GM08714 (cell line): ENCODE measurements around the gene STAC2.

Source experiments
- H3K4me3 ChIP-seq: fragments of 200-500 bp; sonication (Bioruptor generic); 2 replicates; pipeline ENCODE4 v1.5.1; 2014; ENCODE audit warnings: mild to moderate bottlenecking, low read length, inconsistent platforms
- ZNF274 ChIP-seq: IDR thresholded peaks from 2 replicates; pipeline ENCODE4 v1.6.1; 2012; ENCODE audit warnings: mild to moderate bottlenecking, low read depth, low read length

STAC2 gene

DNA sequence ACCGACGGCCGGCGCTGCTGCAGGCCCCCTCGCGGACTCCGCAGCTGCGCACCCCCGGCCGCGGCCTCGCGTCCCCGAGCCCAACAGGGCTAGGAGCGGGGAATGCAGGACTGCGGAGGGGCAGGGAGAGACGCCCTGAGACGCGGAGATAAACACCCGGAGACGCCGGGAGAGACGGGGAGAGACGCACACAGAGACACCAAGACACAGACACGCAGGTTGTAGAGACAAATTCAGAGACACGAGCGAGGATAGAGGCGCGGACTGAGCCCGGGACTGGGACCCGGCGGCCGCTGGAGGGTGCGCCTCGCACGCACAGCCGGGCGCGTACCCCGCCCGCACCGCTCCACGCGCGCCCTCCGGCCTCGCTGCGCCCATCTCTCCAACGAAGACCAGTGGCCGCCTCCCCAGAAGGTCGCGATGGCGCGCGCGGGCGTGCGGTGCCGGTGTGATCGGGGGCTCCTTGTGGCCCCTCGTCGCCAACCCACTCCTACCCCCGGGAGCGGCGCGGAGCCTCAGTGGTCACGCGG is 902 bp downstream of the STAC2 start:
- no peak for TF ChIP-seq ZNF274
- H3K4me3 ChIP-seq = no peak overlapping the region

DNA sequence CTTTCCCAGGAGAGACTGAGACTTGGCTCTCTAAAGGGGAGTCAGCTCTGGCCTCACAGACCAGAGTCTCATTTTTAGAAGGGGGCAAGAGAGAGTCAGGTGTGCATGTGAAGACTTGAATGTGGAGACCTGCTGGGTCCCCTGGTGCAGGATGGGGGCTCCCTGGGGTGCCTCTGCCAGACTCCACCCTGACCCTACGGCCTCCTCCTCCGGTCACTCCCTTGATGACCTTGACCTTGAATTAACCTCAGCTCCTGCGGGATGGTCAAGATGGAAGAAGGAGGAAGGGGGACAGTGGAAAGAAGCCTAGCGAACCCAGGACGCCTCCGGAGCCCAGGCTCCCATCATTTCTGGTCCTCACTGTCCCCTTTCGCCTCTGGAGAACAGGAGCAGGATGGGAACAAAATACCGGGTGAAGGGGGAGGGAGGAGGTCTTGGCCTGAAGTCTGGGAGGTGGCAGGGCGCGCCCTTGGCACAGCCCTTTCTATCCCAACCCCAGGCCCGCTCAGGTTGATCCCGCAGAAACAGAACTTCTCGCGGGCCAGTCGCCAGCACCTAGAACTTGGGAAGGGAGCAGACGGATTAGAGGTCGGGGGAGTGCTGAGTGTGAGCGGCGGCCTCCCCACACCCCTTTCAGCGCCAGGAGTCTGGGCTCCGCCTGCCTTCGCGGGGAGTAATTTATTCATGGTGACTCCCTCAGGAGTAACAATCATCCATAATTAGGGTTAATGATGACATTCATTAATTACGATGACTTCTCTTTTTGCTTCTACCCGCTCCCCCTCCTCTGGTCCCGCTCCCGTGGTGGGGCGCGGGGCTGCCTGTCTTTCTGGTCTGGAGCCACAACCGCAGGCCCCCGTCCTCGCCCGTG is 1.6 kb downstream of the STAC2 start:
- TF ChIP-seq ZNF274 = no peak
- no peak overlapping the region for H3K4me3 ChIP-seq

DNA sequence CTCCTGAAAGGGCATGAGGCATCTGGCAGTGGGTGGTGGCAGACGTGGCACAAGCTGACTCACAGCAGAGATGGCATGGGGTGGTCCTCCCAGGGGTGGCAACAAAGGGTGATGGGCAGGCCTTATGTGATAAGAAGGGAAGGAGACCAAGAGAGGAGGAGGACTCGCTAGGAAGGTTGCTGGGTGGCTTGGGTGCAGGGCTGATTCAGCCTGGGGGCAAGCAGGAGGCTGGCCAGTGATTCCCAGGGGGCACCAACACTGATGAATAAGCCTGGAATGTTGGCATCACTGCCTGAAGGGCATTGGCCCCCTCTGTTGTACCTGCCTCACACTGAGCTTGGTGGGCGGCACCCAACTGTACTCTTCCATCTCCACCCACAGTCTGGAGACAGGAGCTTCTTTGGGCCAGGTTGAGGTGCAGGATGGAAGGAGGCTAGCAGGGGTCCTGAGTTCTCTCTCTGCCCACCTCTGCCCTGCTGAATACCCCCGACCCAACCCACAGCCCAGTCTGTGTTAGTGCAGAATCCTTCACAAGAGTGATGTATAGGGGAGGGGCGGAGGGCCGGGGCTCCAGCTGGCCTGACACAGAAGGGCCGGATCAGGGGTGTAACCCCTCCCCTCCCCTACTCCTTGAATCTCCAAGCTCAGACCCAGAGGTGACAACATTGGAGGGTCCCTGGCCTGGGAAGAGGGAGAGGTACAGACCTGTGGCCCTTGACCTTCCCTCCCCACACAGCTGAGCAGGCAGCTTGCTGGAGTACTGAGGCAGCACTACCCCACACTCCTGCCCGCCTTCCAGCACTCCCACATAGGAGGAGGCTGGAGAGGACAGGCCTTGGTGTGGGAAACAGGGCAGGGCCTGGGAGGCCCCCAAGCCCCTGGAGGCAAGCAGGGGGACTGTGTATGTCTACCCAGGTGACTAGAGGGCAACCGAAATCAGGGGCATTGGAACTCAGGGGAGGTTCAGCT is 2.6 kb downstream of the STAC2 start:
- H3K4me3 ChIP-seq = no peak overlapping the region
- TF ChIP-seq ZNF274 = no peak

DNA sequence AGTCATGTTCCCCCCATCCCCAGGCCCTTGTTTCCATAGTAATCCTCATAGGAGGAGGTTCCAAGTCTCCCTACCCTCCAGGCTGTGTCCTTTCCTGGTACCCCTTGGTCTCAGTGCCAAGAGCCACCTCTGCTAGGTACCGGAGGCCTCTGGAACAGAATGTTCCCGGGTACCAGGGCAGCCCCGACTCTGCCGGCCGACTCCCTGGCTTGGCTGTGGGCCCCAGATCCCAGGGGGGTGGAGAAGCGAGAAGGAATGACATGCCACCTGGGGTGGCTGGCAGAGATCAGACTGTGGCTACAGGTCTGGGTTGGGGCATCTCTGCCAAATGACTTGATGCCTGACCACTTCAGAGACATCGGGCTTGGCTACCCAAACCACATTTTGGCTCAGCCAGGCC is 3.6 kb downstream of the STAC2 start:
- TF ChIP-seq ZNF274 = no peak
- no peak overlapping the region for H3K4me3 ChIP-seq

DNA sequence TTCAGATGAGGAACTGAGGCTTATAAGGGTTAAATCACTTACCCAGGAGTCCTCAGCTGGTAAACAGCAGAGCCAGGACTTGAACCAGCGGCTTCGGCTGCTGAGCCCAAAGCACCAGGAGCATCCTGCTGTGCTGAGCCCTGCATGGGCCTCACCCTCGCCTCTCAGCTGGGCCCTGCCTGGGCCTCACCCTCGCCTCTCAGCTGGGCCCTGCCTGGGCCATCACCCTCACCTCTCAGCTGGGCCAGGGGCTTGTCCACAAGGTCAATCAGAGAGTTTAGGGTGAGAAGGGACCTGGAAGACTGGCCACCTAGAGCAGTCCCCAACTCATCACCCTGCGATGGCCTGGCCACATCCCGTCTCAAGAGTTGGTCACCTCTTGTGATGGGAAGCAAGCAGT is 4.2 kb downstream of the STAC2 start:
- TF ChIP-seq ZNF274 = no peak
- no peak overlapping the region for H3K4me3 ChIP-seq

DNA sequence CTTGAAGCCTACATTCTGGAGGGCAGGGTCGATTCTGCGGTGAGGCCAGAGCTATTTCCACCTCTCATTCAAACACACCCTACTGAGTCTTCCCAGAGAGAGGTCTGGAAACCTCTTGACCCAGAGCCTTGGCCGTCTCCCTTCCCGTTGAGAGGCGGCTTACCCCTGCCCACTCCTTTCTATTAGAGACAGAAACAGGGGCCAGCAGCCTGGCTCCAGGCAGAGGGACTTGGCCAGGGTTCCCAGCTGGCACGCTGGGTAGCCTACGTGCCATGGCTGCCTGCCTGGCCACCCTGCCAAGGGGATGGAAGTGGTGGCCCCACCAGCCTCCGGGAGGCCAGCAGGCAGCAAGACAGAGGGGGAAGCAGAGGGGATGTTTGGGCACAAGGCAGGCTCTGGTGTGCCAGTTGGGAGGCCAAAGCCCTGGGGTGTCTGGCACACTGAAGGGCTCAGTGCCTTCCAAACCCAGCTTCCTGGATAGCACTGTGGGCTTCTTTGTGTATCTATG is 6.0 kb downstream of the STAC2 start:
- no peak overlapping the region for H3K4me3 ChIP-seq
- TF ChIP-seq ZNF274 = no peak

DNA sequence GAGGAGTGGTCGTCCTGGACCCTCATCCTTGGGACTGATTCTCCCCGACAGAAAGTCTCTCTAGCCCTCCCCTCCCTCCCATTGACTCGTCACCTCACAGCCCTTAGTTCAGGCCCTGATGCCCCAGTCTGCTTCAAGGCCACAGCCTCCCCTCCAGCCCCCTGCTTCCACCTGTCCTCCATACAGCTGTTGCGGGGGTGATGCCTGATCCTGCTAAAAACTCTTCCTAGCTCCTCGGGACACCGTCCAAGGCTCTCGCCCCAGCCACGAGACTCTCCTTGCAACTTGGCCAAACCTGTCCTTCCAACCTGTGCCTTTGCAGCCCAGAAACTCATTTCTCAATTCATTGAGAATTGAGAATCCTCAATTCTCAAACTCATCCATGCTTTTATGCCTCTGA is 6.8 kb downstream of the STAC2 start:
- H3K4me3 ChIP-seq = no peak overlapping the region
- no peak for TF ChIP-seq ZNF274

DNA sequence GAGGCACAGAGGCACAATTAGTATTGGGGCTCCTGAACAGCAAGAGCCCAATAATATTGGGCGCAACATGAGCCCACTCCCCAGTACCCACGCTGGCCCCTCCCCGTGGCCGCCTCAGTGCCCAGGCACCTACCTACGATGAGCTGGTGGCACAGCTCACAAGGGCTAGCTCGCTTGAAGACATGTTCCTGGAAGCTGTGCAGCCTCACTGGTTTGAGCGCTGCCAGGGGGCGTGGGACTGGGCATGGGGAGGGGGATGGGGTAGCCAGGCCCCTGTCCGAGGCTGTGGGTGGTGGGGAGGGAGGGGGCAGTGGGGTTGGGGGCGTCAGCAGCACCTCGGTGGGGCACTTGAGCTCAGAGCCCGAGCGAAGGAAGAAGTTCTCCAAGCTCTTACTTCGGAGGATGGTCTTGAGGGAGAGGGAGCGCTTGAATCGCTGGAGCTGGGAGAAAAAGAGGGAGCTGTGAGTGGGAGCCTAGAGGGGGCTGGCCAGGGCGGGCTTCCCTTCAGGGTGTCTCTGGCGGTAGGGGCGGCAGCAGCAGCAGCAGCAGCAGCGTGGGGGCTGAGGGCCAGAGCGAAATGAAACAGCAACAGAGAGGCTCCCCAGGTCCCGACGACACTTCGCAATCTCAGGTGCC is 7.9 kb downstream of the STAC2 start:
- no peak overlapping the region for H3K4me3 ChIP-seq
- no peak for TF ChIP-seq ZNF274

DNA sequence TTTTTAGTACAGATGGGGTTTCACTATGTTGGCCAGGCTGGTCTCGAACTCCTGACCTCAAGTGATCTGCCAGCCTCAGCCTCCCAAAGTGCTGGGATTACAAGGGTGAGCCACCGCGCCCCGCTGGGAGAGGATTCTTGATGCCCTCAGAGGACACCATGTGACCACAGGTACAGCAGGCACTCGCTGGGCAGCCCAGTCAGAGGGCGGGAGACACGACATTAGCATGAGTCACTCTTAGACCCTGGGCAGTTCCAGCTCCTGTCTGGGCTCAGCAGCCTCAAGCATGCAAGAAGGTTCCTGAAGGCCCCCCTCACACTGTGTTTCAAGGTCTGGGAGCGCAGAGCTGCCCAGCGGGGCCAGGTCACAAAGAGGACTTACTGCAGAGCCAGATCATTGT is 11.9 kb downstream of the STAC2 start:
- H3K4me3 ChIP-seq = no peak overlapping the region
- TF ChIP-seq ZNF274 = no peak

DNA sequence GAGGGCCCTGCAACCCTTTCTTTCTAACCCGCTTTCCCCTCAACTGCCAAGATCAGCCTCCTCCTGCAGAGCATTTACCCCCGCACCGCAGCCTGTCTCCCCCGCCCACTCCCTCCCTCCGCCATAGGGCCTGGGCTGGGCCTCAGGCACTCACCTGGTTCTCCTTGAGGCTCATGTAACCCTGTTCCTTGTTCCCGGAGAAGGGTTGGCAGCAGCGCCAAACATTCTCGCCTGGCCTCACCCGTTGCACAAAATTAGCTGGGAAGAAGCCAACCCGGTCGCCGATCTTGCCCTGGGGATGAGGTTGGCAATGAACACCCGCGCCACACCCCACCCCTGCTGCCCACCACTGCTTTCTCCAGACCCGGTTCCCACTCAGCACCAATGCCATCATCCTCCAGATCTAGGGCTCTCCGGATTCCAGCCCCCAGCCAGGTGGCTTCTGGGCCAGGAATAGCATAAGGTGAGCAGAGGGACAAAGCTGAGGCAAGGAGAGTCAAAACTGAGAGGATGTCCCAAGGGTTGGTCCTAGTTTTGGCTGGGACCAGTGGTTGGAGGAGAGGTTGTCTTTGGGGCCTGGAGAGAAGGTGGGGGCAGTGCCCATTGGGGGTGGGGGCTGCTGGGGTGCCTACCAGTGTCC is 12.8 kb downstream of the STAC2 start:
- H3K4me3 ChIP-seq = no peak overlapping the region

DNA sequence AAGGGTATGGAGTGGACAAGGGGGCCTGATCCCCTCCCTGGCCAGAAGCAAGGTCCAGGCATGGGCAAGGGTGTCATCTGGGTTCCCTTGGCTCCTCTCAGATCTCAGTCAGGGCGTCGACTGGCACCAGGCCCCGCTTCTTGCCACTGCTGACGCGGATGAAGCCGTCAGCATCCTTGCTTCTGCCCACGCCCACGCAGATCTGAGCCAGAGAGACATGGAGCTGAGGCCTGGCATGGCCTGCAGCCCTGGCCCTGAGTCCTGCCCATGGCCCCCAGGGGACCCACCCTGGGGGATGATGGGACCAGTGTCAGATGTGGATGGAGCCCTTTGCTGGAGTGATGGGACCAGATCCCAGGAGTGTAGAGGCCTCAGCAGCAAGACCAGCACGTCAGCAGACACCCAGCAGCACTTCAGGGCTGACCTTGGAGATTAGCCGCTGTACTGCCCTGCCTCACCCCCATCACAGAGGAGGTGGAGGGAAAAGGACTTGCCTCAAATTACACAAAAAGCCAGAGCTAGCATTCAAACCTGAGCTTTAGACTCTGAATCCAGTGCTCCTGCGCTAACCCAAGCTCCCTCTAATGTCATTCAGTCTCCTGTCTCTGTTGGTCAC is 13.4 kb downstream of the STAC2 start:
- H3K4me3 ChIP-seq = no peak overlapping the region
- no peak for TF ChIP-seq ZNF274

More for the DNA sequence above, 12.8 kb downstream of the STAC2 start:
- TF ChIP-seq ZNF274 = no peak

DNA sequence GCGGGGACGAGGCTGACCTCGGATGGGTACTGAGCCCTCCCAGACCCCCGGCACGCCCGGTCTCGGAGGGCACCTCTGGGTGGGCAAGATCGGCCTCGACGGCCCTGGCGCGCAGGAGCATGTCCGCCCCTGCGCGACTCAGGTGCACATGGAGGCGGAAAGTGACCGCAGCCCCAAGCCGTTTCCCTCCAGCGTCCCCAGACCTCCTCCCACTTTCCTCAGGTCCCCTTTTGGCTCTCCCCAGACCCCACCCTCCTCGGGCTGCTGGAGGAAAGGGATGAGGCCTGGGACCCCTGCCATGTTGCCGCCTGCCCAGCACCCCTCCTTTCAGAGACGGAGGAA is 15.7 kb downstream of the STAC2 start:
- no peak for TF ChIP-seq ZNF274
- H3K4me3 ChIP-seq = no peak overlapping the region
